B cell (primary cell): ENCODE results near the gene THRB. TPM values are rescaled to one million over a fixed set of nuclear protein-coding genes. Genes with fewer than 3 reads are reported as not detected.

Source experiments
- ATAC-seq: fragments of 200-7000 bp; cut with Tn5 transposase; one replicate; pipeline ENCODE4 v1.10.0; 2021; ENCODE audit warnings: low read depth, mild to moderate bottlenecking, moderate number of reproducible peaks, moderate library complexity
- CTCF ChIA-PET: fragments of 350-600 bp; sonication (Branson Sonifier 250); formaldehyde crosslinking; loops from one replicate; lab custom pipeline; 2021; ENCODE audit warnings: antibody characterized with exemption, inconsistent platforms; lab: Charles Lee
- POLR2A ChIA-PET: fragments of 350-600 bp; sonication (Branson Sonifier 250); formaldehyde crosslinking; loops from one replicate; lab custom pipeline; 2021; ENCODE audit warnings: antibody characterized with exemption; lab: Charles Lee
- DNase-seq: peaks from one replicate; pipeline ENCODE4 v3.0.0; 2013
- H2AFZ ChIP-seq: 2 replicates; pipeline ENCODE4 v1.6.1; 2012; ENCODE audit warnings: mild to moderate bottlenecking, low read depth, low read length; ENCODE audit not compliant: insufficient read depth, poor library complexity, severe bottlenecking
- H3K27ac ChIP-seq, 2 donors: 1 replicate in 1 of 2; 2 replicates in 1 of 2; pipeline ENCODE4 v1.5.1; 2012 to 2013; ENCODE audit warnings: low read length in 2 of 2, mild to moderate bottlenecking in 2 of 2, moderate library complexity in 1 of 2
- H3K27me3 ChIP-seq, 4 experiments: fragments of 200-600 bp in 1 of 4; sonication (generic) in 1 of 4; replicated peaks in 1 of 4; 1 replicate in 2 of 4; 2 replicates in 2 of 4; pipeline versions ENCODE4 v1.6.1 to v1.7.0; 2013 to 2016; ENCODE audit warnings: low read length in 3 of 4, mild to moderate bottlenecking in 2 of 4, mixed read lengths in 1 of 4, moderate library complexity in 1 of 4; ENCODE audit not compliant: insufficient read depth in 4 of 4, control insufficient read depth in 3 of 4; ENCODE audit errors: control extremely low read depth in 1 of 4
- H3K36me3 ChIP-seq, 2 experiments: replicated peaks in 1 of 2; 1 replicate in 1 of 2; 2 replicates in 1 of 2; pipeline versions ENCODE4 v1.6.1 to v1.7.1; 2013; ENCODE audit warnings: low read length in 1 of 2; ENCODE audit not compliant: insufficient read depth in 2 of 2, control insufficient read depth in 1 of 2; ENCODE audit errors: control extremely low read depth in 1 of 2, extremely low read depth in 1 of 2
- H3K4me1 ChIP-seq, 2 donors: fragments of 200-600 bp in 1 of 2; sonication (generic) in 1 of 2; 1 replicate in 1 of 2; 2 replicates in 1 of 2; pipeline versions ENCODE4 v1.5.1 to v1.6.1; 2013 to 2017; ENCODE audit warnings: low read length in 2 of 2; ENCODE audit not compliant: control insufficient read depth in 2 of 2, insufficient read depth in 2 of 2
- H3K4me2 ChIP-seq: replicated peaks from 2 replicates; pipeline ENCODE3; 2012; ENCODE audit warnings: mild to moderate bottlenecking, low read depth, low read length; ENCODE audit not compliant: poor library complexity, severe bottlenecking
- H3K4me3 ChIP-seq, 5 experiments: fragments of 200-600 bp in 1 of 5; sonication (generic) in 1 of 5; 1 replicate in 3 of 5; 2 replicates in 2 of 5; pipeline versions ENCODE4 v1.5.1 to v1.7.0; 2011 to 2016; ENCODE audit warnings: low read length in 4 of 5, mild to moderate bottlenecking in 4 of 5, low read depth in 2 of 5, control low read depth in 1 of 5, moderate library complexity in 1 of 5; ENCODE audit not compliant: insufficient read depth in 1 of 5; ENCODE audit errors: control extremely low read depth in 1 of 5, extremely low read depth in 1 of 5
- H3K79me2 ChIP-seq: fragments of 200-600 bp; sonication (generic); one replicate; pipeline ENCODE4 v1.6.0; 2016; ENCODE audit warnings: low read length; ENCODE audit not compliant: control insufficient read depth, insufficient read depth
- H3K9ac ChIP-seq: fragments of 200-600 bp; sonication (generic); 2 replicates; pipeline ENCODE4 v1.6.1; 2017; ENCODE audit warnings: mild to moderate bottlenecking, low read length, moderate library complexity
- H3K9me3 ChIP-seq, 3 donors: one replicate each; pipeline versions ENCODE4 v1.6.1 to v1.7.1; 2013; ENCODE audit warnings: low read length in 2 of 3; ENCODE audit not compliant: control insufficient read depth in 2 of 3, insufficient read depth in 1 of 3; ENCODE audit errors: control extremely low read depth in 1 of 3
- H4K20me1 ChIP-seq: 2 replicates; pipeline ENCODE4 v1.6.0; 2012; ENCODE audit warnings: mild to moderate bottlenecking, low read length; ENCODE audit not compliant: insufficient read depth, control insufficient read depth, poor library complexity, severe bottlenecking
- H3K27ac Mint-ChIP-seq: one replicate; pipeline ENCODE4 v1.8.0; 2021; ENCODE audit warnings: mixed read lengths
- H3K27me3 Mint-ChIP-seq: one replicate; pipeline ENCODE4 v1.8.0; 2021; ENCODE audit warnings: mixed read lengths
- H3K4me1 Mint-ChIP-seq: one replicate; pipeline ENCODE4 v1.8.0; 2021; ENCODE audit warnings: mixed read lengths
- H3K4me3 Mint-ChIP-seq: one replicate; pipeline ENCODE4 v1.8.0; 2021; ENCODE audit warnings: mixed read lengths
- H3K9me3 Mint-ChIP-seq: one replicate; pipeline ENCODE4 v1.8.0; 2022; ENCODE audit warnings: mixed read lengths; ENCODE audit not compliant: insufficient read depth
- EZH2 ChIP-seq: IDR thresholded peaks from 2 replicates; pipeline ENCODE4 v1.6.1; 2012; ENCODE audit warnings: borderline replicate concordance, low read depth, mild to moderate bottlenecking, moderate library complexity, low read length; ENCODE audit not compliant: insufficient read depth, poor library complexity, severe bottlenecking
- WGBS: methylation state at CpG from one replicate; pipeline ENCODE4 v1.1.5; 2013; ENCODE audit warnings: missing lambda C conversion rate; ENCODE audit not compliant: insufficient coverage; 5-methylcytosine and 5-hydroxymethylcytosine counted together
- intact Hi-C: fragments of 100-400 bp; cut with micrococcal nuclease; formaldehyde crosslinking; loops from one replicate; pipeline ENCODE4 v1.10.0; 2022
- polyA plus RNA-seq: library from polyadenylated mRNA; depleted of rRNA; stranded (reverse); fragments of >200 nt; gene quantifications from 2 replicates; pipeline ENCODE4 v1.2.3, GENCODE V29; 2012
- total RNA-seq, 2 donors: library from RNA; stranded (reverse); fragments of 120-200 nt in 1 of 2; gene quantifications; 1 replicate in 1 of 2; 2 replicates in 1 of 2; pipeline versions ENCODE4 v1.2.3 to v1.2.4, GENCODE V29; 2013 to 2022
- TF ChIP-seq, protein P1 (sequence below): fragments of 200-600 bp; IDR thresholded peaks from one replicate; pipeline ENCODE4 v1.8.0; 2022; ENCODE audit warnings: antibody characterized with exemption, mild to moderate bottlenecking

THRB gene
- total and polyA plus RNA-seq, 2 donors (not counting 1 experiment from before 2014, with no cell fraction given): 0.86 to 1.8 TPM

GRCh38 chr3:24351779-24352469 lies 142.7 kb downstream of the THRB start:
- Mint-ChIP-seq H3K27me3 (peaks cover 3% of the 10 kb centered on the region), H3K4me1 (no peaks in the 10 kb centered on the region), H3K4me3 (no peak overlapping the region), H3K27ac (no peak overlapping the region), H3K9me3 (no peaks in the 10 kb centered on the region)
- ATAC-seq: no peak
- H3K4me3 ChIP-seq: no peak overlapping the region
- no peaks in the 10 kb centered on the region for H4K20me1 ChIP-seq
- no peaks in the 10 kb centered on the region for H3K36me3 ChIP-seq
- H3K9me3 ChIP-seq: no peaks in the 10 kb centered on the region
- TF ChIP-seq, protein P1, sequence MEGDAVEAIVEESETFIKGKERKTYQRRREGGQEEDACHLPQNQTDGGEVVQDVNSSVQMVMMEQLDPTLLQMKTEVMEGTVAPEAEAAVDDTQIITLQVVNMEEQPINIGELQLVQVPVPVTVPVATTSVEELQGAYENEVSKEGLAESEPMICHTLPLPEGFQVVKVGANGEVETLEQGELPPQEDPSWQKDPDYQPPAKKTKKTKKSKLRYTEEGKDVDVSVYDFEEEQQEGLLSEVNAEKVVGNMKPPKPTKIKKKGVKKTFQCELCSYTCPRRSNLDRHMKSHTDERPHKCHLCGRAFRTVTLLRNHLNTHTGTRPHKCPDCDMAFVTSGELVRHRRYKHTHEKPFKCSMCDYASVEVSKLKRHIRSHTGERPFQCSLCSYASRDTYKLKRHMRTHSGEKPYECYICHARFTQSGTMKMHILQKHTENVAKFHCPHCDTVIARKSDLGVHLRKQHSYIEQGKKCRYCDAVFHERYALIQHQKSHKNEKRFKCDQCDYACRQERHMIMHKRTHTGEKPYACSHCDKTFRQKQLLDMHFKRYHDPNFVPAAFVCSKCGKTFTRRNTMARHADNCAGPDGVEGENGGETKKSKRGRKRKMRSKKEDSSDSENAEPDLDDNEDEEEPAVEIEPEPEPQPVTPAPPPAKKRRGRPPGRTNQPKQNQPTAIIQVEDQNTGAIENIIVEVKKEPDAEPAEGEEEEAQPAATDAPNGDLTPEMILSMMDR: no peak
- TF ChIP-seq EZH2: no peak
- no peaks in the 10 kb centered on the region for H3K27me3 ChIP-seq
- 93% methylated on average over 3 of the region's 4 CpGs for WGBS
- no peak overlapping the region for H3K9ac ChIP-seq
- H3K4me2 ChIP-seq: no peak overlapping the region
- no peaks in the 10 kb centered on the region for H3K79me2 ChIP-seq
- POLR2A ChIA-PET: no interaction called here
- H3K4me1 ChIP-seq: no peaks in the 10 kb centered on the region
- CTCF ChIA-PET: no interaction called here
- no peak overlapping the region for H2AFZ ChIP-seq
- no peak for DNase-seq
- intact Hi-C loops: loop anchor here (10.0 kb wide), 1 partner anchor 1537 kb away; no protein-coding TSS in a partner anchor
- H3K27ac ChIP-seq: no peak overlapping the region

DNA sequence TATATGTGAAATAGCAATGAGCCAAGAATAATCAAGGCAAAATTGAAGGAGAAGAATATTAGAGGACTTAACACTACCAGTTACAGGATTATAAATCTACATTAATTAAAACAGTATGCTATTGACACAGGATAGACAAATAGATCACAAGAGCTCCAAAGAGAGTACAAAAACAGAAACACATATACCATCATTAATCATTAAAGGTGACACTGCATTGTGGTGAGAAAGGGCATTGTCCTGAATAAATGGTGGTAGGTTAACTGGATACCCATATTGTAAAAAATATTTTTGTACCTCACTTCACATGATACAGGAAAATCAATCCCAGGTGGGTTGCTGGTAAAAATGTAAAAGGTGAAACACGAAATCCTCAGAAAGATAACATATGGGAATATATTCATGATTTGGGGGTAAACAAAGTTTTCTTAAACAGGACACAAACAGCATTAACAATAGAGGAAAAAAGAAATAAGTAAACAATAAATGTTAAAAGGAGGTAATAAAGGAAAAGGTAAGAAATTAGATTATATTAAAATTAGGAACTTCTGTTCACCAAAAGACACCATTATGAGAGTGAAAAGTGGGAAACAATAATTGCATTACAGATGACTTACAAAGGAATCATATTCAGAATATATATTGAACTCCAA lies 145.2 kb downstream of the THRB start:
- H3K4me3 ChIP-seq: no peak overlapping the region
- Mint-ChIP-seq H3K4me3 (no peak overlapping the region), H3K27ac (no peak overlapping the region), H3K9me3 (no peaks in the 10 kb centered on the region), H3K27me3 (peaks cover 7% of the 10 kb centered on the region), H3K4me1 (no peaks in the 10 kb centered on the region)
- intact Hi-C loops: loop anchor here (10.0 kb wide), 1 partner anchor 1535 kb away; no protein-coding TSS in a partner anchor
- H3K79me2 ChIP-seq: no peaks in the 10 kb centered on the region
- no peak overlapping the region for H3K4me2 ChIP-seq
- ATAC-seq (no peak), DNase-seq (no peak)
- H3K9me3 ChIP-seq: no peaks in the 10 kb centered on the region
- H3K27ac ChIP-seq: no peak overlapping the region
- TF ChIP-seq EZH2: no peak
- TF ChIP-seq, protein P1: no peak
- no peak overlapping the region for H3K9ac ChIP-seq
- no peak overlapping the region for H2AFZ ChIP-seq
- POLR2A ChIA-PET: no interaction called here
- H3K4me1 ChIP-seq: no peaks in the 10 kb centered on the region
- no peaks in the 10 kb centered on the region for H3K27me3 ChIP-seq
- CTCF ChIA-PET: no interaction called here
- H4K20me1 ChIP-seq: no peaks in the 10 kb centered on the region
- no CpG with 5 or more reads among the region's 1 CpG for WGBS
- H3K36me3 ChIP-seq: no peaks in the 10 kb centered on the region
